Body of pancreas (tissue), 4 donors: ENCODE data around the gene KCTD6.

Experiments used
- CTCF ChIP-seq, 7 experiments: fragments of 450-650 bp in 4 of 7; fragments of 200-600 bp in 3 of 7; sonication (generic) in 3 of 7; IDR thresholded peaks; one replicate each; pipeline ENCODE4 v1.5.1; 2016 to 2019; ENCODE audit warnings: antibody characterized with exemption in 7 of 7
- POLR2A ChIP-seq, 3 donors: fragments of 450-650 bp; IDR thresholded peaks; one replicate each; pipeline ENCODE4 v1.6.1; 2016; ENCODE audit warnings: antibody characterized with exemption in 3 of 3, mild to moderate bottlenecking in 2 of 3

GRCh38 chr3:58490860-58491501, 915 bp upstream of the KCTD6 start:
- TF ChIP-seq CTCF (IDR thresholded peaks at IDR 0.05) (no peak), POLR2A (IDR thresholded peaks at IDR 0.05) (no peak)
